DOHH2 (cell line): Measurements from ENCODE around the gene RUNX2.

ENCODE experiments used
- H3F3A ChIP-seq: fragments of 200-600 bp; sonication (generic), shearing (Covaris generic); 2 replicates; pipeline ENCODE4 v1.6.0; 2016; ENCODE audit warnings: antibody characterized with exemption, mild to moderate bottlenecking; ENCODE audit not compliant: control insufficient read depth, insufficient read depth
- H3K27ac ChIP-seq: fragments of 200-600 bp; sonication (generic); 2 replicates; pipeline ENCODE4 v1.5.1; 2014; ENCODE audit warnings: low read depth, mild to moderate bottlenecking, low read length, moderate library complexity
- H3K27me3 ChIP-seq: fragments of 200-600 bp; sonication (generic); 2 replicates; pipeline ENCODE4 v1.6.1; 2014; ENCODE audit warnings: mild to moderate bottlenecking, low read length, mixed read lengths; ENCODE audit not compliant: control insufficient read depth
- H3K36me3 ChIP-seq: fragments of 200-600 bp; sonication (generic); 2 replicates; pipeline ENCODE4 v1.6.1; 2014; ENCODE audit warnings: mild to moderate bottlenecking, low read length, moderate library complexity, mixed read lengths; ENCODE audit not compliant: control insufficient read depth
- H3K4me1 ChIP-seq: fragments of 200-600 bp; sonication (generic); 2 replicates; pipeline ENCODE4 v1.6.1; 2014; ENCODE audit warnings: mild to moderate bottlenecking, low read length, mixed read lengths; ENCODE audit not compliant: control insufficient read depth
- H3K4me2 ChIP-seq: fragments of 200-600 bp; sonication (generic); 2 replicates; pipeline ENCODE4 v1.6.0; 2014; ENCODE audit warnings: mild to moderate bottlenecking, low read length, moderate library complexity
- H3K4me3 ChIP-seq: fragments of 200-600 bp; sonication (generic); 2 replicates; pipeline ENCODE4 v1.5.1; 2014; ENCODE audit warnings: mild to moderate bottlenecking, low read length, mixed read lengths
- H3K79me2 ChIP-seq: fragments of 200-600 bp; sonication (generic); 2 replicates; pipeline ENCODE4 v1.6.1; 2014; ENCODE audit warnings: mild to moderate bottlenecking, low read length, mixed read lengths; ENCODE audit not compliant: control insufficient read depth
- H3K9me2 ChIP-seq: fragments of 200-600 bp; sonication (generic); replicated peaks from 2 replicates; pipeline ENCODE4 v1.6.1; 2014; ENCODE audit warnings: mild to moderate bottlenecking, low read length, mixed read lengths; ENCODE audit not compliant: control insufficient read depth
- H3K9me3 ChIP-seq: fragments of 200-600 bp; sonication (generic); 2 replicates; pipeline ENCODE4 v1.6.1; 2014; ENCODE audit warnings: antibody characterized with exemption, low read length, mixed read lengths; ENCODE audit not compliant: control insufficient read depth, insufficient read depth
- H4K20me1 ChIP-seq: fragments of 200-600 bp; sonication (generic); 2 replicates; pipeline ENCODE4 v1.6.0; 2014; ENCODE audit warnings: low read depth, mild to moderate bottlenecking, antibody characterized with exemption, low read length, moderate library complexity; ENCODE audit not compliant: control insufficient read depth, insufficient read depth
- CTCF ChIP-seq: fragments of 200-600 bp; sonication (generic); IDR thresholded peaks from one replicate; pipeline ENCODE4 v1.5.1; 2014; ENCODE audit warnings: antibody characterized with exemption, mild to moderate bottlenecking, low read depth, low read length; ENCODE audit not compliant: poor library complexity, severe bottlenecking
- EZH2phosphoT487 ChIP-seq: fragments of 200-600 bp; sonication (generic); IDR thresholded peaks from 2 replicates; pipeline ENCODE4 v1.6.1; 2017; ENCODE audit warnings: borderline replicate concordance, mild to moderate bottlenecking, antibody characterized with exemption, low read length, moderate library complexity, mixed read lengths

Gene RUNX2

GRCh38 chr6:45351667-45352066, 23.5 kb downstream of the RUNX2 start:
- Histone ChIP-seq H3K79me2 (no peaks in the 10 kb centered on the region), H3K4me2 (no peak overlapping the region), H3K4me3 (no peak overlapping the region), H3K27ac (no peak overlapping the region), H3K27me3 (no peaks in the 10 kb centered on the region), H3K4me1 (no peaks in the 10 kb centered on the region), H3K9me3 (no peaks in the 10 kb centered on the region), H3F3A (no peaks in the 10 kb centered on the region), H3K9me2 (no peaks in the 10 kb centered on the region), H3K36me3 (no peaks in the 10 kb centered on the region), H4K20me1 (no peaks in the 10 kb centered on the region)
- TF ChIP-seq CTCF (no peak), EZH2phosphoT487 (no peak)

- TF ChIP-seq CTCF (no peak), EZH2phosphoT487 (no peak)
- Histone ChIP-seq H3K9me3 (no peaks in the 10 kb centered on the region), H3K27ac (no peak overlapping the region), H3K9me2 (no peaks in the 10 kb centered on the region), H3K36me3 (no peaks in the 10 kb centered on the region), H3K79me2 (no peaks in the 10 kb centered on the region), H3K4me2 (no peak overlapping the region), H3K4me1 (no peaks in the 10 kb centered on the region), H3K4me3 (no peak overlapping the region), H3F3A (no peaks in the 10 kb centered on the region), H4K20me1 (no peaks in the 10 kb centered on the region), H3K27me3 (no peaks in the 10 kb centered on the region)
Observed at GRCh38 chr6:45353654-45354053, 25.5 kb downstream of the RUNX2 start.

- Histone ChIP-seq H3K27ac (no peak overlapping the region), H3K36me3 (no peaks in the 10 kb centered on the region), H3K79me2 (no peaks in the 10 kb centered on the region), H3K4me1 (no peaks in the 10 kb centered on the region), H3K4me3 (no peak overlapping the region), H3K27me3 (no peaks in the 10 kb centered on the region), H3K9me2 (no peaks in the 10 kb centered on the region), H3K9me3 (no peaks in the 10 kb centered on the region), H3F3A (no peaks in the 10 kb centered on the region), H3K4me2 (no peak overlapping the region), H4K20me1 (no peaks in the 10 kb centered on the region)
- TF ChIP-seq EZH2phosphoT487 (no peak), CTCF (no peak)
Observed at GRCh38 chr6:45364466-45364865, 36.3 kb downstream of the RUNX2 start.

- H3K27me3 ChIP-seq, result no peaks in the 10 kb centered on the region
- no peaks in the 10 kb centered on the region for H3F3A ChIP-seq
- H3K4me2 ChIP-seq, result no peak overlapping the region
- no peaks in the 10 kb centered on the region for H3K4me1 ChIP-seq
- no peaks in the 10 kb centered on the region for H3K79me2 ChIP-seq
- H3K9me2 ChIP-seq, result no peaks in the 10 kb centered on the region
- no peaks in the 10 kb centered on the region for H3K36me3 ChIP-seq
- H3K27ac ChIP-seq, result no peak overlapping the region
- H4K20me1 ChIP-seq, result no peaks in the 10 kb centered on the region
- no peak overlapping the region for H3K4me3 ChIP-seq
- H3K9me3 ChIP-seq, result no peaks in the 10 kb centered on the region
- no peak for TF ChIP-seq CTCF
- no peak for TF ChIP-seq EZH2phosphoT487
Observed at GRCh38 chr6:45365036-45365435, 36.9 kb downstream of the RUNX2 start.
